ENCODE data around the gene RNF14. TPM values are rescaled to one million over a fixed set of nuclear protein-coding genes. Genes with fewer than 3 reads are reported as not detected.

RNF14 gene
- total and polyA plus RNA-seq, 2 donors (not counting 3 experiments of a cell fraction or from before 2014, with no cell fraction given): 23.5 to 55.9 TPM

DNA sequence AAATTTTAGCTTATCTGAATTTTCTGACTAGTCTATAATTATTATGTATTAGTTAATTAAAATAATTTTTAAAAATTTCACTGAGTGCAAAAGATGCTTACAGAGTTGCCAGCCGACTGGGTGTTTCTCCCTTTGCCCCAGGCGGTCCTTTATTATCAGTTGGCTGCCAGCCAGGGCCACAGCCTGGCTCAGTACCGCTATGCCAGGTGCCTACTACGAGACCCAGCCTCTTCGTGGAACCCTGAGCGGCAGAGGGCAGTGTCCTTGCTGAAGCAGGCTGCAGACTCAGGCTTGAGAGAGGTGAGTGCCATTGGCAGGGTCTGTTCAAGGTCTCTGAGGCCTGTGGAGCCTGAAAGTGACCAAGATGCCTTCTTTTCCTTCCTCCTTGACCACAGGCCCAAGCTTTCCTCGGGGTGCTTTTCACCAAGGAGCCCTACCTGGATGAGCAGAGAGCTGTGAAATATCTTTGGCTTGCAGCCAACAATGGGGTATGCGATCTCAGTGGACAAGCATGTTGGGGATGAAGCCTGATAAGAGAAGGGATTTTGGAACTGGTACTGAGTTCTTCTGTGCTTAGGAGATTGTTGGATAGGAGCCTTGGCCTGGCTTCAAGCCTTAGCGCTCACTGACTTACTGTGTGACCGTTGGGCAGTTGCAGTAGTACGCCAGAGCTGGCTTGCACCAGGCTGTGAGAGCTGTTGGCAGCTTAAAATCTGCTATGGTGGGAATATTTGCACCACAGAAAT lies 34.6 kb upstream of the RNF14 start:
- H3K9me1 ChIP-seq (replicated peaks; ENCODE audit: control insufficient read depth, extremely low read depth, insufficient read depth, low read length): no peaks in the 10 kb centered on the region
- intact Hi-C loops (cut with micrococcal nuclease) (no loop called here), dilution Hi-C loops (cut with MboI; ENCODE audit: extremely low pct_ligation_motif_present, low sequenced_read_pairs) (no loop called here)
- ChIA-PET POLR2A (no interaction called here), CTCF (interaction anchor here (1.8 to 3.2 kb wide), 2 partner anchors 27 to 242 kb away, joined by 4 to 16 read pairs; no protein-coding TSS in a partner anchor)
- TF ChIP-seq, protein P1, sequence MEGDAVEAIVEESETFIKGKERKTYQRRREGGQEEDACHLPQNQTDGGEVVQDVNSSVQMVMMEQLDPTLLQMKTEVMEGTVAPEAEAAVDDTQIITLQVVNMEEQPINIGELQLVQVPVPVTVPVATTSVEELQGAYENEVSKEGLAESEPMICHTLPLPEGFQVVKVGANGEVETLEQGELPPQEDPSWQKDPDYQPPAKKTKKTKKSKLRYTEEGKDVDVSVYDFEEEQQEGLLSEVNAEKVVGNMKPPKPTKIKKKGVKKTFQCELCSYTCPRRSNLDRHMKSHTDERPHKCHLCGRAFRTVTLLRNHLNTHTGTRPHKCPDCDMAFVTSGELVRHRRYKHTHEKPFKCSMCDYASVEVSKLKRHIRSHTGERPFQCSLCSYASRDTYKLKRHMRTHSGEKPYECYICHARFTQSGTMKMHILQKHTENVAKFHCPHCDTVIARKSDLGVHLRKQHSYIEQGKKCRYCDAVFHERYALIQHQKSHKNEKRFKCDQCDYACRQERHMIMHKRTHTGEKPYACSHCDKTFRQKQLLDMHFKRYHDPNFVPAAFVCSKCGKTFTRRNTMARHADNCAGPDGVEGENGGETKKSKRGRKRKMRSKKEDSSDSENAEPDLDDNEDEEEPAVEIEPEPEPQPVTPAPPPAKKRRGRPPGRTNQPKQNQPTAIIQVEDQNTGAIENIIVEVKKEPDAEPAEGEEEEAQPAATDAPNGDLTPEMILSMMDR (IDR thresholded peaks at IDR 0.05; ENCODE audit: extremely low read depth in 1 of 2, insufficient read depth in 1 of 2, low read depth in 1 of 2, low read length in 2 of 2): no peak
- TF ChIP-seq GATA2 (IDR thresholded peaks at IDR 0.05; ENCODE audit: insufficient read depth, insufficient read length, low read depth, low read length): no peak
- TF ChIP-seq JUN (IDR thresholded peaks at IDR 0.05; ENCODE audit: borderline replicate concordance, insufficient read depth, insufficient read length, low read depth): no peak
- TF ChIP-seq FOS (IDR thresholded peaks at IDR 0.05; ENCODE audit: borderline replicate concordance, insufficient read depth, low read length): no peak
- TF ChIP-seq MYC (IDR thresholded peaks at IDR 0.05; ENCODE audit: low read depth, low read length): no peak
- no peak for TF ChIP-seq POLR2A (IDR thresholded peaks at IDR 0.05; ENCODE audit: low read depth, low read length)
- no peak for TF ChIP-seq POLR2AphosphoS5 (IDR thresholded peaks at IDR 0.05; ENCODE audit: insufficient read depth, low read depth, low read length)
- TF ChIP-seq EZH2 (IDR thresholded peaks at IDR 0.05; ENCODE audit: borderline replicate concordance, low read depth, low read length, severe bottlenecking): no peak
- TF ChIP-seq, protein P2, sequence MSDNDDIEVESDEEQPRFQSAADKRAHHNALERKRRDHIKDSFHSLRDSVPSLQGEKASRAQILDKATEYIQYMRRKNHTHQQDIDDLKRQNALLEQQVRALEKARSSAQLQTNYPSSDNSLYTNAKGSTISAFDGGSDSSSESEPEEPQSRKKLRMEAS (IDR thresholded peaks at IDR 0.05; ENCODE audit: insufficient read depth, insufficient read length): no peak
- H3K36me3 ChIP-seq (ENCODE audit: control insufficient read depth in 2 of 2, extremely low read depth in 1 of 2, insufficient read depth in 2 of 2, low read length in 2 of 2): peaks cover 36 to 54% of the 10 kb centered on the region in 2 experiments
- no peaks in the 10 kb centered on the region for H3K27me3 ChIP-seq (ENCODE audit: control insufficient read depth in 2 of 2, insufficient read depth in 2 of 2, low read length in 2 of 2)
- DNase-seq (ENCODE audit: low read depth, low spot score) (no peak), FAIRE-seq (no peak)
- no peak overlapping the region for H3K4me3 ChIP-seq (replicated peaks in 1 of 3; ENCODE audit: insufficient read depth in 1 of 3, low read depth in 1 of 3, low read length in 3 of 3)
- H3K9me3 ChIP-seq (replicated peaks; ENCODE audit: control insufficient read depth, insufficient read depth, low read length): no peaks in the 10 kb centered on the region
- H3K9ac ChIP-seq (replicated peaks; ENCODE audit: extremely low read depth, insufficient read depth, low read length): no peak overlapping the region
- H3K27ac ChIP-seq (ENCODE audit: insufficient read depth, low read depth, low read length): no peak overlapping the region
- no peak overlapping the region for H2AFZ ChIP-seq (ENCODE audit: low read depth, low read length)
- no peak overlapping the region for H3K4me2 ChIP-seq (ENCODE audit: insufficient read depth, low read length)
- BruUV-seq (replicated peaks): no TSS peak
- no peaks in the 10 kb centered on the region for H3K4me1 ChIP-seq (ENCODE audit: control insufficient read depth, extremely low read depth, insufficient read depth, low read length)
- no peaks in the 10 kb centered on the region for H4K20me1 ChIP-seq (replicated peaks; ENCODE audit: control insufficient read depth, extremely low read depth, insufficient read depth, low read length)
- H3K79me2 ChIP-seq (ENCODE audit: control insufficient read depth, insufficient read depth, low read length): no peaks in the 10 kb centered on the region

All from endothelial cell of umbilical vein (primary cell).